Esophagus squamous epithelium (tissue), 5 donors: ENCODE results near the gene ABCA3. TPM values are rescaled to one million over a fixed set of nuclear protein-coding genes. Genes with fewer than 3 reads are reported as not detected.

ENCODE experiments used
- DNase-seq: peaks from one replicate; lab custom pipeline; 2025; lab: John Stamatoyannopoulos, UW
- H3K27ac ChIP-seq, 4 donors: fragments of 200-600 bp; sonication (generic); one replicate each; pipeline ENCODE4 v1.5.1; 2016 to 2019; ENCODE audit warnings: mild to moderate bottlenecking in 1 of 4
- H3K27me3 ChIP-seq, 4 donors: fragments of 200-600 bp; sonication (generic); 1 replicate in 3 of 4; 2 replicates in 1 of 4; pipeline versions ENCODE4 v1.5.1 to v1.6.0; 2017 to 2021; ENCODE audit warnings: antibody characterized with exemption in 1 of 4
- H3K36me3 ChIP-seq, 3 donors: fragments of 200-600 bp; sonication (generic); one replicate each; pipeline ENCODE4 v1.5.1; 2016 to 2019
- H3K4me1 ChIP-seq, 3 donors: fragments of 200-600 bp; sonication (generic); one replicate each; pipeline ENCODE4 v1.5.1; 2017 to 2019
- H3K4me3 ChIP-seq, 4 donors: fragments of 200-600 bp; sonication (generic); 1 replicate in 3 of 4; 2 replicates in 1 of 4; pipeline ENCODE4 v1.5.1; 2016 to 2019; ENCODE audit warnings: mild to moderate bottlenecking in 2 of 4, moderate library complexity in 1 of 4
- H3K9me3 ChIP-seq, 3 donors: fragments of 200-600 bp; sonication (generic); one replicate each; pipeline ENCODE4 v1.5.1; 2016 to 2019
- POLR2A ChIP-seq, 4 donors: fragments of 450-650 bp; IDR thresholded peaks; one replicate each; pipeline ENCODE4 v1.6.1; 2017; ENCODE audit warnings: antibody characterized with exemption in 4 of 4, mild to moderate bottlenecking in 4 of 4, moderate library complexity in 3 of 4
- WGBS, 2 donors: methylation state at CpG; one replicate each; pipeline ENCODE4 v1.1.5; 2018; 5-methylcytosine and 5-hydroxymethylcytosine counted together
- intact Hi-C: fragments of 100-400 bp; cut with DNase I; formaldehyde crosslinking; loops from one replicate; pipeline ENCODE4 v1.15.0; 2022
- total RNA-seq, 4 donors: library from RNA; depleted of rRNA; stranded (reverse); fragments of >200 nt; gene quantifications; one replicate each; pipeline ENCODE4 v1.1.0, GENCODE V29; 2016
- TF ChIP-seq, protein P1 (sequence below), 6 experiments: fragments of 450-650 bp in 4 of 6; fragments of 200-600 bp in 2 of 6; sonication (generic) in 2 of 6; IDR thresholded peaks; one replicate each; pipeline ENCODE4 v1.5.1; 2016 to 2019; ENCODE audit warnings: antibody characterized with exemption in 6 of 6, mild to moderate bottlenecking in 4 of 6, moderate library complexity in 4 of 6
- donor health status: DM: yes; HTN: yes; CAD: no.

ABCA3 gene
- total RNA-seq, 4 donors from 2014 or later = 0.70 to 3.2 (median 2.7) TPM

DNA sequence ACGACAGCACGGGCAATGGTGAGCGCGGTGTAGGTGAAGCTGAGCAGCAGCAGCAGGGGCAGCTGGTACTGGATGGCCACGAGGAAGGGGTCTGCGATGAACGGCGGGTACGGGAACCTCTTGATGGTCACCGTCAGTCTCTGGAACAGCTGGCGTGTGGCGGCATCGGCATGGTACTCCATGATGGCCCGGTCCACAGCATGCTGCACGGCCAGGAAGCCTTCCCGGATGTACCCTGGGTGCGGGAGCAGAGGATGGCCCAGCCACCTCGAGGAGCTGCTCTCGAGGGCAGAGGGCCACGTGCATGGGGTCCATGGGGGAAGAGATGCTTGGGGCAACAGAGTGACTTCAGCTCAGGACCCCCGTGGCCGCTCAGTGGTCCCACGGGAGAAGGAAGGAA, 20.9 kb downstream of the ABCA3 start:
- H3K4me3 ChIP-seq = no peak overlapping the region
- H3K9me3 ChIP-seq = no peaks in the 10 kb centered on the region
- intact Hi-C loops = no loop called here
- DNase-seq = no peak
- H3K36me3 ChIP-seq = peaks cover 0 to 30% (median 0%) of the 10 kb centered on the region in 3 donors
- H3K4me1 ChIP-seq = peaks cover 0 to 7% (median 0%) of the 10 kb centered on the region in 3 donors
- H3K27me3 ChIP-seq = no peaks in the 10 kb centered on the region
- WGBS, 2 donors = 83 to 87% methylated on average over 10 to 12 of the region's 23 CpGs
- no peak for TF ChIP-seq POLR2A (IDR thresholded peaks at IDR 0.05)
- TF ChIP-seq, protein P1, sequence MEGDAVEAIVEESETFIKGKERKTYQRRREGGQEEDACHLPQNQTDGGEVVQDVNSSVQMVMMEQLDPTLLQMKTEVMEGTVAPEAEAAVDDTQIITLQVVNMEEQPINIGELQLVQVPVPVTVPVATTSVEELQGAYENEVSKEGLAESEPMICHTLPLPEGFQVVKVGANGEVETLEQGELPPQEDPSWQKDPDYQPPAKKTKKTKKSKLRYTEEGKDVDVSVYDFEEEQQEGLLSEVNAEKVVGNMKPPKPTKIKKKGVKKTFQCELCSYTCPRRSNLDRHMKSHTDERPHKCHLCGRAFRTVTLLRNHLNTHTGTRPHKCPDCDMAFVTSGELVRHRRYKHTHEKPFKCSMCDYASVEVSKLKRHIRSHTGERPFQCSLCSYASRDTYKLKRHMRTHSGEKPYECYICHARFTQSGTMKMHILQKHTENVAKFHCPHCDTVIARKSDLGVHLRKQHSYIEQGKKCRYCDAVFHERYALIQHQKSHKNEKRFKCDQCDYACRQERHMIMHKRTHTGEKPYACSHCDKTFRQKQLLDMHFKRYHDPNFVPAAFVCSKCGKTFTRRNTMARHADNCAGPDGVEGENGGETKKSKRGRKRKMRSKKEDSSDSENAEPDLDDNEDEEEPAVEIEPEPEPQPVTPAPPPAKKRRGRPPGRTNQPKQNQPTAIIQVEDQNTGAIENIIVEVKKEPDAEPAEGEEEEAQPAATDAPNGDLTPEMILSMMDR (IDR thresholded peaks at IDR 0.05) = no peak
- H3K27ac ChIP-seq = no peak overlapping the region

- TF ChIP-seq POLR2A (IDR thresholded peaks at IDR 0.05) = no peak
- TF ChIP-seq, protein P1 (IDR thresholded peaks at IDR 0.05) = no peak
- peaks cover 0 to 7% (median 0%) of the 10 kb centered on the region in 3 donors for H3K4me1 ChIP-seq
- DNase-seq = no peak
Observed at GRCh38 chr16:2317231-2318020, 23.1 kb downstream of the ABCA3 start.

DNA sequence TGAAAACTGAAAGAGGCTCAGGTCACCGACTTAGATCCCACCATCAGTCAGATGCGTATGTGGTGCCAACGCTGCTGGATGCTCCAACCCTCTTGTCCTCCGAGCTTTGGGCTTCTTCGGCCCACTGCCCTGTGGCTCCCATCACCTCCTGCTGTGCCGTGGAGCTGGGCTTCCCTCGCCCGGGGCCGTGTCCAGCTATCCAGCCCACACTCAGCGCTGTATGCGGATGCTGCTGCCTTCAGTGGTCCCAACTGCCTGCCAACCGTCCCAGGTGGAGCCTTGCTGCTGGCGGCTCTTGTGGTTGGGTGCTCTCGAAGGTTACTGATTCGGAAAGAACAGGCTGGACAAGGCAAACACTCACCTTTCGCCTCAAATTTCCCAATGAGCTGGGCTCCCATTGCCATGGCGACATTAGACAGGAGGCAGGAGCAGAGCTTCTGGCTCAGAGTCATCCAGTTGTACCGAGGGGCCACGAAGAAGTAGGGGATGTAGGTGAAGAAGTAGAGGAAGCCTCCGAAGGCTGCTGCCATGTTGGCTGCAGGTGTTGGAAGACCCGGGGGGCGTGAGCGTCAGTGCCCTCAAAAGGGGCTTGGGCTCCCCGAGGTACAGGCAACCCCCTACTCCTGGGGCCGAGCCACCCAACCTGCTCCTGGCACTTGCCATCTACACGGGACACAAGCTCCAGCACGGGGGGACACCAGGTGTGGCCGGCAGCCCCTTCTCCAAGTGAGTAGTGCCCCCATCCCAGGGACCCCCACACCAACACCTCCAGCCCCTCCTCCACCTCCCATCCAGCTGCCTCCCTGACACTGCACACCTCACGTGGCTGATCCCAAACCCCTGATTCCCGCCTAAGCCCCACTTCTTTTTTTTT, 32.2 kb downstream of the ABCA3 start:
- no peak for TF ChIP-seq POLR2A (IDR thresholded peaks at IDR 0.05)
- TF ChIP-seq, protein P1 (IDR thresholded peaks at IDR 0.05) = no peak
- intact Hi-C loops = no loop called here
- Histone ChIP-seq H3K27me3 (no peaks in the 10 kb centered on the region), H3K4me3 (no peak overlapping the region), H3K36me3 (no peaks in the 10 kb centered on the region), H3K27ac (no peak overlapping the region), H3K9me3 (no peaks in the 10 kb centered on the region), H3K4me1 (no peaks in the 10 kb centered on the region)
- DNase-seq = no peak
- WGBS, 2 donors = 81 to 90% methylated on average over 9 of the region's 30 CpGs

More at GRCh38 chr16:2317231-2318020, 23.1 kb downstream of the ABCA3 start:
- H3K27me3 ChIP-seq = no peaks in the 10 kb centered on the region
- no peak overlapping the region for H3K27ac ChIP-seq
- H3K9me3 ChIP-seq = no peaks in the 10 kb centered on the region
- 86 to 90% methylated on average over 1 to 2 of the region's 26 CpGs for WGBS, 2 donors
- no peak overlapping the region for H3K4me3 ChIP-seq
- peaks cover 0 to 18% (median 0%) of the 10 kb centered on the region in 3 donors for H3K36me3 ChIP-seq
- intact Hi-C loops = no loop called here

- no peak overlapping the region for H3K4me3 ChIP-seq
- no peaks in the 10 kb centered on the region for H3K27me3 ChIP-seq
- no peak for DNase-seq
- no peak for TF ChIP-seq POLR2A (IDR thresholded peaks at IDR 0.05)
- TF ChIP-seq, protein P1 (IDR thresholded peaks at IDR 0.05) = no peak
- no peaks in the 10 kb centered on the region for H3K36me3 ChIP-seq
- no peaks in the 10 kb centered on the region for H3K9me3 ChIP-seq
- intact Hi-C loops = no loop called here
- H3K4me1 ChIP-seq = peaks cover 0 to 5% (median 0%) of the 10 kb centered on the region in 3 donors
- WGBS, 2 donors = 39 to 65% methylated on average over 4 to 6 of the region's 10 CpGs
- no peak overlapping the region for H3K27ac ChIP-seq
Observed at GRCh38 chr16:2299915-2300192, 40.7 kb downstream of the ABCA3 start.
